ENCODE measurements around the gene BCL2. TPM values are rescaled to one million over a fixed set of nuclear protein-coding genes. Genes with fewer than 3 reads are reported as not detected.

BCL2 gene
- polyA plus RNA-seq, 1 of the 3 experiments (the other 2 are of a cell fraction) = 1.5 TPM

DNA sequence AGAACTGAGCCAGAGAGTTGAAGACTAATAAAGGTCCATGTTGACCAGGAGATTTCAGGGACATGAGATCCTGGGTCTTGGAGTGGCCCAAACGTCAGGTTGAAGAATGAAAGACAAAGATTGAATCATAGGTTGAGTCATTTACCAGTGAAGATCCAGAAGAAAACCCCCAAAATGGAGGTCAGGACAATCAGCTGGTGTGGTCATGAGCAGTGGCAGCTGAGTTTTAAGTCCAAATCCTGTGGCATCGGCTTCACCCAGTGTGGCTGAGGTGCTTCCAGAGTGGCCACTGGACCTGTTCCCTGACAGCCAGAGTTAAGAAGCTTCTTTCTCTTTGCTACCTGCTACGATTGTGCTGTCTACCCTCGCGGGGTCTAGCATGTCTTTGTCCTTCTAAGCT is 234.0 kb downstream of the BCL2 start (continued):
- TF ChIP-seq, protein P1, sequence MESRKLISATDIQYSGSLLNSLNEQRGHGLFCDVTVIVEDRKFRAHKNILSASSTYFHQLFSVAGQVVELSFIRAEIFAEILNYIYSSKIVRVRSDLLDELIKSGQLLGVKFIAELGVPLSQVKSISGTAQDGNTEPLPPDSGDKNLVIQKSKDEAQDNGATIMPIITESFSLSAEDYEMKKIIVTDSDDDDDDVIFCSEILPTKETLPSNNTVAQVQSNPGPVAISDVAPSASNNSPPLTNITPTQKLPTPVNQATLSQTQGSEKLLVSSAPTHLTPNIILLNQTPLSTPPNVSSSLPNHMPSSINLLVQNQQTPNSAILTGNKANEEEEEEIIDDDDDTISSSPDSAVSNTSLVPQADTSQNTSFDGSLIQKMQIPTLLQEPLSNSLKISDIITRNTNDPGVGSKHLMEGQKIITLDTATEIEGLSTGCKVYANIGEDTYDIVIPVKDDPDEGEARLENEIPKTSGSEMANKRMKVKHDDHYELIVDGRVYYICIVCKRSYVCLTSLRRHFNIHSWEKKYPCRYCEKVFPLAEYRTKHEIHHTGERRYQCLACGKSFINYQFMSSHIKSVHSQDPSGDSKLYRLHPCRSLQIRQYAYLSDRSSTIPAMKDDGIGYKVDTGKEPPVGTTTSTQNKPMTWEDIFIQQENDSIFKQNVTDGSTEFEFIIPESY (IDR thresholded peaks at IDR 0.05; ENCODE audit: borderline replicate concordance, low read depth) = no peak
- no peak for TF ChIP-seq ELF1 (IDR thresholded peaks at IDR 0.05)
- no peak for TF ChIP-seq FOXM1 (IDR thresholded peaks at IDR 0.05; ENCODE audit: low read depth)
- TF ChIP-seq NRF1 (IDR thresholded peaks at IDR 0.05; ENCODE audit: low read depth, low read length) = no peak
- TF ChIP-seq YY1 (IDR thresholded peaks at IDR 0.05; ENCODE audit: low read depth) = no peak
- no peak for TF ChIP-seq TEAD4 (IDR thresholded peaks at IDR 0.05; ENCODE audit: borderline replicate concordance, insufficient read depth)
- no peak for TF ChIP-seq MXI1 (IDR thresholded peaks at IDR 0.05; ENCODE audit: low read depth, low read length)
- TF ChIP-seq, protein P2, sequence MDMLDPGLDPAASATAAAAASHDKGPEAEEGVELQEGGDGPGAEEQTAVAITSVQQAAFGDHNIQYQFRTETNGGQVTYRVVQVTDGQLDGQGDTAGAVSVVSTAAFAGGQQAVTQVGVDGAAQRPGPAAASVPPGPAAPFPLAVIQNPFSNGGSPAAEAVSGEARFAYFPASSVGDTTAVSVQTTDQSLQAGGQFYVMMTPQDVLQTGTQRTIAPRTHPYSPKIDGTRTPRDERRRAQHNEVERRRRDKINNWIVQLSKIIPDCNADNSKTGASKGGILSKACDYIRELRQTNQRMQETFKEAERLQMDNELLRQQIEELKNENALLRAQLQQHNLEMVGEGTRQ (IDR thresholded peaks at IDR 0.05; ENCODE audit: borderline replicate concordance, low read depth, low read length) = no peak
- no peak for TF ChIP-seq MEF2A (IDR thresholded peaks at IDR 0.05; ENCODE audit: borderline replicate concordance, low read depth)

DNA sequence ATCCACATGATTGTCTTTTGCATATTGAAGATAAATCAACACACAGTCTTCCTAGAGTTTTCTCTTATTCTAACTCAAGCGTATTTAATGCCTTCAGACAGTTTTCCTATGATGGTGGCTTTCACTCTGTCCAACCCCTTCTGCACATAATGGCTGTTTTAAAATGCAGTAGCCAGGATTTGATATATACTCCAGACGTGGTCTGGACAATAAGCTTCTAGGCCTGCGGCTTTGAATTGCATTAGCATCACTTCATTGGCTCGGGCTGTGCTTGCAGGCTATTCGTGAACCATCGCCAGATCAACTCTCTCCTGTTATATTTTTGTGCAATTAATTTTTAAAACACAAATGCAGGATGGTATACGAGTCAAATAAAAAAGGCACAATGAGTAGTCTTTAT is 235.3 kb downstream of the BCL2 start:
- Histone ChIP-seq H4K20me1 (ENCODE audit: insufficient read depth) (no peaks in the 10 kb centered on the region), H3K4me1 (ENCODE audit: control insufficient read depth in 1 of 2, insufficient read depth in 2 of 2, low read depth in 1 of 2, low read length in 1 of 2) (peaks cover 0 to 17% of the 10 kb centered on the region in 2 experiments; a peak in 1 of 4 replicates), H3K9ac (no peak overlapping the region), H3K9me2 (no peaks in the 10 kb centered on the region), H3K36me3 (replicated peaks in 1 of 2; ENCODE audit: control insufficient read depth in 1 of 2, insufficient read depth in 2 of 2, low read length in 1 of 2) (no peaks in the 10 kb centered on the region), H3K4me2 (no peak overlapping the region), H3K27ac (ENCODE audit: low read depth in 2 of 2, low read length in 1 of 2) (no peak overlapping the region), H3K4me3 (ENCODE audit: low read depth in 2 of 2, low read length in 1 of 2) (no peak overlapping the region), H3K27me3 (ENCODE audit: insufficient read depth) (peaks cover 5% of the 10 kb centered on the region; the same call in 1 of the 2 replicates), H3K79me2 (ENCODE audit: insufficient read depth) (no peaks in the 10 kb centered on the region), H3K9me3 (no peaks in the 10 kb centered on the region), H2AFZ (ENCODE audit: low read depth) (no peak overlapping the region), H3F3A (replicated peaks; ENCODE audit: insufficient read depth) (no peaks in the 10 kb centered on the region)
- 45% methylated on average over 7 of the region's 7 CpGs for WGBS (ENCODE audit: low lambda C conversion rate)
- ChIA-PET CTCF (interaction anchor here (1.1 kb wide), 1 partner anchor 62 kb away, joined by 3 read pairs; no protein-coding TSS in a partner anchor), POLR2A (no interaction called here)
- no peak for DNase-seq
- TF ChIP-seq EP300 (IDR thresholded peaks at IDR 0.05; ENCODE audit: borderline replicate concordance in 1 of 2, low read depth in 1 of 2, low read length in 1 of 2) = no peak
- TF ChIP-seq, protein P3, sequence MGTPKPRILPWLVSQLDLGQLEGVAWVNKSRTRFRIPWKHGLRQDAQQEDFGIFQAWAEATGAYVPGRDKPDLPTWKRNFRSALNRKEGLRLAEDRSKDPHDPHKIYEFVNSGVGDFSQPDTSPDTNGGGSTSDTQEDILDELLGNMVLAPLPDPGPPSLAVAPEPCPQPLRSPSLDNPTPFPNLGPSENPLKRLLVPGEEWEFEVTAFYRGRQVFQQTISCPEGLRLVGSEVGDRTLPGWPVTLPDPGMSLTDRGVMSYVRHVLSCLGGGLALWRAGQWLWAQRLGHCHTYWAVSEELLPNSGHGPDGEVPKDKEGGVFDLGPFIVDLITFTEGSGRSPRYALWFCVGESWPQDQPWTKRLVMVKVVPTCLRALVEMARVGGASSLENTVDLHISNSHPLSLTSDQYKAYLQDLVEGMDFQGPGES (IDR thresholded peaks at IDR 0.05; ENCODE audit: low read depth, low read length) = no peak
- TF ChIP-seq, protein P4, sequence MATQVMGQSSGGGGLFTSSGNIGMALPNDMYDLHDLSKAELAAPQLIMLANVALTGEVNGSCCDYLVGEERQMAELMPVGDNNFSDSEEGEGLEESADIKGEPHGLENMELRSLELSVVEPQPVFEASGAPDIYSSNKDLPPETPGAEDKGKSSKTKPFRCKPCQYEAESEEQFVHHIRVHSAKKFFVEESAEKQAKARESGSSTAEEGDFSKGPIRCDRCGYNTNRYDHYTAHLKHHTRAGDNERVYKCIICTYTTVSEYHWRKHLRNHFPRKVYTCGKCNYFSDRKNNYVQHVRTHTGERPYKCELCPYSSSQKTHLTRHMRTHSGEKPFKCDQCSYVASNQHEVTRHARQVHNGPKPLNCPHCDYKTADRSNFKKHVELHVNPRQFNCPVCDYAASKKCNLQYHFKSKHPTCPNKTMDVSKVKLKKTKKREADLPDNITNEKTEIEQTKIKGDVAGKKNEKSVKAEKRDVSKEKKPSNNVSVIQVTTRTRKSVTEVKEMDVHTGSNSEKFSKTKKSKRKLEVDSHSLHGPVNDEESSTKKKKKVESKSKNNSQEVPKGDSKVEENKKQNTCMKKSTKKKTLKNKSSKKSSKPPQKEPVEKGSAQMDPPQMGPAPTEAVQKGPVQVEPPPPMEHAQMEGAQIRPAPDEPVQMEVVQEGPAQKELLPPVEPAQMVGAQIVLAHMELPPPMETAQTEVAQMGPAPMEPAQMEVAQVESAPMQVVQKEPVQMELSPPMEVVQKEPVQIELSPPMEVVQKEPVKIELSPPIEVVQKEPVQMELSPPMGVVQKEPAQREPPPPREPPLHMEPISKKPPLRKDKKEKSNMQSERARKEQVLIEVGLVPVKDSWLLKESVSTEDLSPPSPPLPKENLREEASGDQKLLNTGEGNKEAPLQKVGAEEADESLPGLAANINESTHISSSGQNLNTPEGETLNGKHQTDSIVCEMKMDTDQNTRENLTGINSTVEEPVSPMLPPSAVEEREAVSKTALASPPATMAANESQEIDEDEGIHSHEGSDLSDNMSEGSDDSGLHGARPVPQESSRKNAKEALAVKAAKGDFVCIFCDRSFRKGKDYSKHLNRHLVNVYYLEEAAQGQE (IDR thresholded peaks at IDR 0.05; ENCODE audit: low read depth, low read length) = no peak
- no peak for TF ChIP-seq RFX5 (IDR thresholded peaks at IDR 0.05; ENCODE audit: low read length)
- TF ChIP-seq RAD21 (IDR thresholded peaks at IDR 0.05; ENCODE audit: low read length) = no peak
- TF ChIP-seq, protein P5, sequence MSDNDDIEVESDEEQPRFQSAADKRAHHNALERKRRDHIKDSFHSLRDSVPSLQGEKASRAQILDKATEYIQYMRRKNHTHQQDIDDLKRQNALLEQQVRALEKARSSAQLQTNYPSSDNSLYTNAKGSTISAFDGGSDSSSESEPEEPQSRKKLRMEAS (IDR thresholded peaks at IDR 0.05; ENCODE audit: low read depth) = no peak
- TF ChIP-seq FOXM1 (IDR thresholded peaks at IDR 0.05; ENCODE audit: low read depth) = no peak
- TF ChIP-seq, protein P2 (IDR thresholded peaks at IDR 0.05; ENCODE audit: borderline replicate concordance, low read depth, low read length) = no peak
- no peak for TF ChIP-seq MEF2A (IDR thresholded peaks at IDR 0.05; ENCODE audit: borderline replicate concordance, low read depth)
- no peak for TF ChIP-seq RCOR1 (IDR thresholded peaks at IDR 0.05; ENCODE audit: low read length)
- TF ChIP-seq YY1 (IDR thresholded peaks at IDR 0.05; ENCODE audit: low read depth) = no peak
- TF ChIP-seq NRF1 (IDR thresholded peaks at IDR 0.05; ENCODE audit: low read depth, low read length) = no peak
- no peak for TF ChIP-seq ELF1 (IDR thresholded peaks at IDR 0.05)
- TF ChIP-seq NFIC (IDR thresholded peaks at IDR 0.05; ENCODE audit: borderline replicate concordance) = no peak
- TF ChIP-seq SIN3A (IDR thresholded peaks at IDR 0.05; ENCODE audit: borderline replicate concordance, low read depth, low read length) = no peak
- TF ChIP-seq, protein P6, sequence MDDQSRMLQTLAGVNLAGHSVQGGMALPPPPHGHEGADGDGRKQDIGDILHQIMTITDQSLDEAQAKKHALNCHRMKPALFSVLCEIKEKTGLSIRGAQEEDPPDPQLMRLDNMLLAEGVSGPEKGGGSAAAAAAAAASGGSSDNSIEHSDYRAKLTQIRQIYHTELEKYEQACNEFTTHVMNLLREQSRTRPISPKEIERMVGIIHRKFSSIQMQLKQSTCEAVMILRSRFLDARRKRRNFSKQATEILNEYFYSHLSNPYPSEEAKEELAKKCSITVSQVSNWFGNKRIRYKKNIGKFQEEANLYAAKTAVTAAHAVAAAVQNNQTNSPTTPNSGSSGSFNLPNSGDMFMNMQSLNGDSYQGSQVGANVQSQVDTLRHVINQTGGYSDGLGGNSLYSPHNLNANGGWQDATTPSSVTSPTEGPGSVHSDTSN (IDR thresholded peaks at IDR 0.05) = no peak

Data from SK-N-SH (cell line).